ENCODE data around the gene NPAS3.

Gene NPAS3

GRCh38 chr14:33254861-33255395 lies 316.2 kb downstream of the NPAS3 start:
- no peak for ATAC-seq (ENCODE audit: insufficient read depth, low read depth)
- H3K9me3 ChIP-seq (ENCODE audit: insufficient read depth, low read length, severe bottlenecking) = no peaks in the 10 kb centered on the region
- TF ChIP-seq EZH2 (IDR thresholded peaks at IDR 0.05; ENCODE audit: borderline replicate concordance, low read depth, low read length, severe bottlenecking) = no peak
- no peak for TF ChIP-seq CTCF (IDR thresholded peaks at IDR 0.05; ENCODE audit: borderline replicate concordance, extremely low read depth, low read length, poor library complexity, severe bottlenecking)
- H3K36me3 ChIP-seq (ENCODE audit: insufficient read depth, low read length) = no peaks in the 10 kb centered on the region
- no peak overlapping the region for H3K27ac ChIP-seq (ENCODE audit: low read length)
- DNase-seq = no peak
- H3K4me2 ChIP-seq (ENCODE audit: insufficient read depth, low read length) = no peak overlapping the region
- H3K4me1 ChIP-seq (ENCODE audit: insufficient read depth, low read length) = no peaks in the 10 kb centered on the region
- H3K27me3 ChIP-seq (ENCODE audit: insufficient read depth, low read length, poor library complexity) = no peaks in the 10 kb centered on the region
- no peak overlapping the region for H2AFZ ChIP-seq (ENCODE audit: low read depth, low read length)
- H4K20me1 ChIP-seq (ENCODE audit: insufficient read depth, low read length) = no peaks in the 10 kb centered on the region
- H3K79me2 ChIP-seq (ENCODE audit: insufficient read depth, low read length) = no peaks in the 10 kb centered on the region
- no peak overlapping the region for H3K4me3 ChIP-seq (ENCODE audit: low read depth in 1 of 2, low read length in 2 of 2)
- no peak overlapping the region for H3K9ac ChIP-seq (ENCODE audit: low read depth, low read length)

GRCh38 chr14:33257796-33258195 lies 319.1 kb downstream of the NPAS3 start:
- no peak for TF ChIP-seq EZH2 (IDR thresholded peaks at IDR 0.05; ENCODE audit: borderline replicate concordance, low read depth, low read length, severe bottlenecking)
- TF ChIP-seq CTCF (IDR thresholded peaks at IDR 0.05; ENCODE audit: borderline replicate concordance, extremely low read depth, low read length, poor library complexity, severe bottlenecking) = no peak
- Histone ChIP-seq H4K20me1 (ENCODE audit: insufficient read depth, low read length) (no peaks in the 10 kb centered on the region), H3K36me3 (ENCODE audit: insufficient read depth, low read length) (no peaks in the 10 kb centered on the region), H3K4me2 (ENCODE audit: insufficient read depth, low read length) (no peak overlapping the region), H3K27ac (ENCODE audit: low read length) (no peak overlapping the region), H3K4me1 (ENCODE audit: insufficient read depth, low read length) (no peaks in the 10 kb centered on the region), H3K27me3 (ENCODE audit: insufficient read depth, low read length, poor library complexity) (no peaks in the 10 kb centered on the region), H3K79me2 (ENCODE audit: insufficient read depth, low read length) (no peaks in the 10 kb centered on the region), H2AFZ (ENCODE audit: low read depth, low read length) (no peak overlapping the region), H3K9ac (ENCODE audit: low read depth, low read length) (no peak overlapping the region), H3K9me3 (ENCODE audit: insufficient read depth, low read length, severe bottlenecking) (no peaks in the 10 kb centered on the region), H3K4me3 (ENCODE audit: low read depth in 1 of 2, low read length in 2 of 2) (no peak overlapping the region)
- ATAC-seq (ENCODE audit: insufficient read depth, low read depth) (no peak), DNase-seq (no peak)

GRCh38 chr14:33259764-33260163 lies 321.1 kb downstream of the NPAS3 start:
- no peaks in the 10 kb centered on the region for H3K4me1 ChIP-seq (ENCODE audit: insufficient read depth, low read length)
- no peak overlapping the region for H3K4me2 ChIP-seq (ENCODE audit: insufficient read depth, low read length)
- H3K4me3 ChIP-seq (ENCODE audit: low read depth in 1 of 2, low read length in 2 of 2) = no peak overlapping the region
- TF ChIP-seq CTCF (IDR thresholded peaks at IDR 0.05; ENCODE audit: borderline replicate concordance, extremely low read depth, low read length, poor library complexity, severe bottlenecking) (no peak), EZH2 (IDR thresholded peaks at IDR 0.05; ENCODE audit: borderline replicate concordance, low read depth, low read length, severe bottlenecking) (no peak)
- H3K79me2 ChIP-seq (ENCODE audit: insufficient read depth, low read length) = no peaks in the 10 kb centered on the region
- H3K27me3 ChIP-seq (ENCODE audit: insufficient read depth, low read length, poor library complexity) = no peaks in the 10 kb centered on the region
- ATAC-seq (ENCODE audit: insufficient read depth, low read depth) (no peak), DNase-seq (no peak)
- H3K9ac ChIP-seq (ENCODE audit: low read depth, low read length) = no peak overlapping the region
- H3K36me3 ChIP-seq (ENCODE audit: insufficient read depth, low read length) = no peaks in the 10 kb centered on the region
- H4K20me1 ChIP-seq (ENCODE audit: insufficient read depth, low read length) = no peaks in the 10 kb centered on the region
- no peak overlapping the region for H3K27ac ChIP-seq (ENCODE audit: low read length)
- H3K9me3 ChIP-seq (ENCODE audit: insufficient read depth, low read length, severe bottlenecking) = no peaks in the 10 kb centered on the region
- no peak overlapping the region for H2AFZ ChIP-seq (ENCODE audit: low read depth, low read length)

- Histone ChIP-seq H3K79me2 (ENCODE audit: insufficient read depth, low read length) (no peaks in the 10 kb centered on the region), H4K20me1 (ENCODE audit: insufficient read depth, low read length) (no peaks in the 10 kb centered on the region), H3K27me3 (ENCODE audit: insufficient read depth, low read length, poor library complexity) (peaks cover 5% of the 10 kb centered on the region), H3K4me1 (ENCODE audit: insufficient read depth, low read length) (no peaks in the 10 kb centered on the region), H3K27ac (ENCODE audit: low read length) (no peak overlapping the region), H3K9me3 (ENCODE audit: insufficient read depth, low read length, severe bottlenecking) (no peaks in the 10 kb centered on the region), H3K36me3 (ENCODE audit: insufficient read depth, low read length) (no peaks in the 10 kb centered on the region), H2AFZ (ENCODE audit: low read depth, low read length) (no peak overlapping the region), H3K4me3 (ENCODE audit: low read depth in 1 of 2, low read length in 2 of 2) (no peak overlapping the region), H3K9ac (ENCODE audit: low read depth, low read length) (no peak overlapping the region), H3K4me2 (ENCODE audit: insufficient read depth, low read length) (no peak overlapping the region)
- TF ChIP-seq EZH2 (IDR thresholded peaks at IDR 0.05; ENCODE audit: borderline replicate concordance, low read depth, low read length, severe bottlenecking) (no peak), CTCF (IDR thresholded peaks at IDR 0.05; ENCODE audit: borderline replicate concordance, extremely low read depth, low read length, poor library complexity, severe bottlenecking) (no peak)
- ATAC-seq (ENCODE audit: insufficient read depth, low read depth) (no peak), DNase-seq (no peak)
Observed at GRCh38 chr14:33271216-33271615, 332.5 kb downstream of the NPAS3 start.

Measured in DND-41 (cell line).